HepG2 (cell line): Measurements from ENCODE around the gene SMAD2. TPM values are rescaled to one million over a fixed set of nuclear protein-coding genes. Genes with fewer than 3 reads are reported as not detected.

Experiments
- ATAC-seq: fragments of 200-7000 bp; cut with Tn5 transposase; 3 replicates; pipeline ENCODE4 v1.9.1; 2020; ENCODE audit warnings: mild to moderate bottlenecking, moderate library complexity
- BruUV-seq: library from RNA; stranded (reverse); fragments of 400-500 nt; replicated peaks from 2 replicates; lab custom pipeline; 2021; lab: Mats Ljungman, UMichigan
- CTCF ChIA-PET: fragments of 300-600 bp; formaldehyde crosslinking; extraction: SDS; loops from one replicate; lab custom pipeline; 2021; ENCODE audit warnings: low total read pairs, inconsistent platforms, low intra/inter-chr PET ratio; lab: Yijun Ruan, JAX
- POLR2A ChIA-PET: fragments of 350-600 bp; sonication (Branson Sonifier 250); formaldehyde crosslinking; loops from one replicate; lab custom pipeline; 2020; ENCODE audit warnings: antibody characterized with exemption, inconsistent platforms; lab: Yijun Ruan, JAX
- DNase-seq: peaks from one replicate; pipeline ENCODE4 v3.0.0-alpha.2; 2015; ENCODE audit warnings: low spot score
- FAIRE-seq: peaks from 3 replicates; lab custom pipeline; 2011; peaks lifted over from hg19 to GRCh38; lab: Jason Lieb, UNC
- H2AFZ ChIP-seq: one replicate; pipeline ENCODE4 v1.6.1; 2011; ENCODE audit warnings: low read length, inconsistent platforms
- H3K27ac ChIP-seq: fragments of 300-600 bp; 3 replicates; pipeline ENCODE4 v1.8.0; 2011; ENCODE audit warnings: mixed run types, mild to moderate bottlenecking, mixed read lengths, low read length, inconsistent platforms; ENCODE audit not compliant: insufficient read depth; ENCODE audit errors: extremely low read length
- H3K27me3 ChIP-seq, 2 experiments: fragments of 200-600 bp in 1 of 2; 2 replicates in 1 of 2; 3 replicates in 1 of 2; pipeline versions ENCODE4 v1.6.0 to v1.8.0; 2011; ENCODE audit warnings: low read length in 2 of 2, mild to moderate bottlenecking in 2 of 2, moderate library complexity in 2 of 2, inconsistent platforms in 1 of 2; ENCODE audit not compliant: insufficient read depth in 2 of 2, control insufficient read depth in 1 of 2
- H3K36me3 ChIP-seq, 2 experiments: fragments of 200-600 bp in 1 of 2; replicated peaks in 1 of 2; 2 replicates in 1 of 2; 3 replicates in 1 of 2; pipeline versions ENCODE4 v1.5.1 to v1.8.0; 2011; ENCODE audit warnings: low read length in 2 of 2, inconsistent platforms in 1 of 2; ENCODE audit not compliant: insufficient read depth in 2 of 2, control insufficient read depth in 1 of 2
- H3K4me1 ChIP-seq: 2 replicates; pipeline ENCODE4 v1.5.1; 2012; ENCODE audit warnings: low read length, inconsistent platforms; ENCODE audit not compliant: insufficient read depth
- H3K4me2 ChIP-seq: 2 replicates; pipeline ENCODE4 v1.6.0; 2011; ENCODE audit warnings: low read depth, low read length, inconsistent platforms
- H3K4me3 ChIP-seq, 3 experiments: fragments of 200-600 bp in 1 of 3; sonication (generic), shearing (Covaris generic) in 1 of 3; replicated peaks in 1 of 3; 2 replicates each; pipeline ENCODE4 v1.5.1; 2011 to 2016; ENCODE audit warnings: low read length in 3 of 3, inconsistent platforms in 2 of 3, low read depth in 2 of 3, mild to moderate bottlenecking in 2 of 3, control low read depth in 1 of 3, mixed read lengths in 1 of 3; ENCODE audit not compliant: insufficient read depth in 1 of 3
- H3K79me2 ChIP-seq: one replicate; pipeline ENCODE4 v1.6.1; 2011; ENCODE audit warnings: low read length, inconsistent platforms; ENCODE audit not compliant: insufficient read depth
- H3K9ac ChIP-seq: 2 replicates; pipeline ENCODE4 v1.6.0; 2011; ENCODE audit warnings: mild to moderate bottlenecking, low read depth, low read length, inconsistent platforms; ENCODE audit not compliant: insufficient read depth
- H3K9me3 ChIP-seq: 2 replicates; pipeline ENCODE4 v1.5.1; 2012; ENCODE audit warnings: mild to moderate bottlenecking, low read length
- H4K20me1 ChIP-seq: 2 replicates; pipeline ENCODE4 v1.6.0; 2011; ENCODE audit warnings: inconsistent platforms, mild to moderate bottlenecking, low read length, moderate library complexity; ENCODE audit not compliant: insufficient read depth
- ATM ChIP-seq: fragments of 450-650 bp; IDR thresholded peaks from 2 replicates; pipeline ENCODE4 v1.7.1; 2017; ENCODE audit warnings: mild to moderate bottlenecking, borderline replicate concordance
- FOXC1 ChIP-seq: sonication (generic); formaldehyde crosslinking; IDR thresholded peaks from 2 replicates; pipeline ENCODE4 v1.8.0; 2022; ENCODE audit warnings: mild to moderate bottlenecking, missing genetic modification reagents, borderline replicate concordance
- HNRNPUL1 ChIP-seq: fragments of 200-400 bp; formaldehyde crosslinking; IDR thresholded peaks from 2 replicates; pipeline ENCODE4 v1.6.1; 2017; ENCODE audit warnings: low read depth, mild to moderate bottlenecking, low read length, moderate library complexity
- NR2F1 ChIP-seq, 2 experiments: fragments of 450-650 bp in 1 of 2; formaldehyde crosslinking in 1 of 2; IDR thresholded peaks; 2 replicates each; pipeline versions ENCODE4 v1.5.0 to v1.6.1; 2016 to 2020; ENCODE audit warnings: mild to moderate bottlenecking in 1 of 2, missing compliant biosample characterization in 1 of 2, missing genetic modification reagents in 1 of 2, moderate library complexity in 1 of 2
- RARA ChIP-seq: IDR thresholded peaks from 2 replicates; pipeline ENCODE4 v1.6.1; 2016; ENCODE audit warnings: missing genetic modification reagents, missing compliant biosample characterization
- RBM22 ChIP-seq: fragments of 200-400 bp; formaldehyde crosslinking; optimal IDR thresholded peaks from 2 replicates; pipeline ENCODE3; 2017; ENCODE audit warnings: mild to moderate bottlenecking, low read length, moderate library complexity
- WGBS: methylation state at CpG from one replicate; pipeline ENCODE4 v1.1.6; 2017; ENCODE audit warnings: low lambda C conversion rate; 5-methylcytosine and 5-hydroxymethylcytosine counted together
- in situ Hi-C: cut with HindIII; loops from 2 replicates; pipeline ENCODE4 v1.10.0; 2017; ENCODE audit warnings: low pct_unique_long_range_greater_than_20kb; ENCODE audit not compliant: extremely low pct_ligation_motif_present
- intact Hi-C: fragments of 100-400 bp; cut with micrococcal nuclease; formaldehyde crosslinking; loops from one replicate; pipeline ENCODE4 v1.10.0; 2022; ENCODE audit not compliant: unreplicated experiment
- polyA plus RNA-seq, 8 experiments: library from polyadenylated mRNA; depleted of rRNA in 3 of 8; stranded (reverse) in 7 of 8; unstranded in 1 of 8; fragments of >200 nt; fragmentation: Illumina TruSeq in 4 of 8; extraction: Trizol in 4 of 8; gene quantifications; 2 replicates each; pipeline versions ENCODE4 v1.2.1 to v1.2.3, GENCODE V29; 2011 to 2016; ENCODE audit warnings: low read depth in 4 of 8, missing spikeins in 1 of 8, mixed read lengths in 1 of 8; ENCODE audit not compliant: insufficient read depth in 1 of 8
- total RNA-seq, 5 experiments: library from RNA; depleted of rRNA; stranded (reverse); fragments of >200 nt; fragmentation: Illumina TruSeq; extraction: Trizol; gene quantifications; 2 replicates each; pipeline ENCODE4 v1.2.3, GENCODE V29; 2016; ENCODE audit warnings: low read depth in 1 of 5
- TF ChIP-seq, protein P1 (sequence below): sonication (generic); formaldehyde crosslinking; IDR thresholded peaks from 2 replicates; pipeline ENCODE4 v1.4.0; 2020; ENCODE audit warnings: missing genetic modification reagents, borderline replicate concordance
- TF ChIP-seq, protein P2 (sequence below): sonication (generic); formaldehyde crosslinking; IDR thresholded peaks from 2 replicates; pipeline ENCODE4 v1.5.0; 2020; ENCODE audit warnings: mild to moderate bottlenecking, missing genetic modification reagents
- TF ChIP-seq, protein P3 (sequence below): sonication (generic); formaldehyde crosslinking; IDR thresholded peaks from 2 replicates; pipeline ENCODE4 v1.9.0; 2021; ENCODE audit warnings: missing genetic modification reagents, borderline replicate concordance

SMAD2 gene
- total and polyA plus RNA-seq, 2 of the 13 experiments (the other 11 are each of a cell fraction or from before 2014, with no cell fraction given): 40.2 to 96.2 TPM

DNA sequence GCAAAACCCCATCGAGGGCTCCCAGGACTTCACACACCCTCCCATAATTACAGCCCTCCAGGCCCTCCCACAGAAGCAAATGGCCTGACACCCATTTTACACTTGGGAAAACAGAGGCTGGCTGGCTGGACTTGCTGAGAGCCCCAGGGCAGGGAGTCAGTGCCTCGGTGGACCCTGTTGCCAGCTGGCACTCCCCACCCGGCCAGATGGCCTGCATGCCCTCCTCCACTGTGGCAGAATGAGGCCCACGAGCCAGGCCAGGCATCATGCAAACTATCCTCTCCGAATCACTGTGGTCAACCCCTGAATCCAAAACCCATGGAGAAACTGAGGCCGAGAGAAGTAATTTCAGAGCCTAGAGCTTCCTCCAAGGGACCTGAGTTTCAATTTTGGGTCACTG, 129.7 kb downstream of the SMAD2 start (continued):
- TF ChIP-seq, protein P1, sequence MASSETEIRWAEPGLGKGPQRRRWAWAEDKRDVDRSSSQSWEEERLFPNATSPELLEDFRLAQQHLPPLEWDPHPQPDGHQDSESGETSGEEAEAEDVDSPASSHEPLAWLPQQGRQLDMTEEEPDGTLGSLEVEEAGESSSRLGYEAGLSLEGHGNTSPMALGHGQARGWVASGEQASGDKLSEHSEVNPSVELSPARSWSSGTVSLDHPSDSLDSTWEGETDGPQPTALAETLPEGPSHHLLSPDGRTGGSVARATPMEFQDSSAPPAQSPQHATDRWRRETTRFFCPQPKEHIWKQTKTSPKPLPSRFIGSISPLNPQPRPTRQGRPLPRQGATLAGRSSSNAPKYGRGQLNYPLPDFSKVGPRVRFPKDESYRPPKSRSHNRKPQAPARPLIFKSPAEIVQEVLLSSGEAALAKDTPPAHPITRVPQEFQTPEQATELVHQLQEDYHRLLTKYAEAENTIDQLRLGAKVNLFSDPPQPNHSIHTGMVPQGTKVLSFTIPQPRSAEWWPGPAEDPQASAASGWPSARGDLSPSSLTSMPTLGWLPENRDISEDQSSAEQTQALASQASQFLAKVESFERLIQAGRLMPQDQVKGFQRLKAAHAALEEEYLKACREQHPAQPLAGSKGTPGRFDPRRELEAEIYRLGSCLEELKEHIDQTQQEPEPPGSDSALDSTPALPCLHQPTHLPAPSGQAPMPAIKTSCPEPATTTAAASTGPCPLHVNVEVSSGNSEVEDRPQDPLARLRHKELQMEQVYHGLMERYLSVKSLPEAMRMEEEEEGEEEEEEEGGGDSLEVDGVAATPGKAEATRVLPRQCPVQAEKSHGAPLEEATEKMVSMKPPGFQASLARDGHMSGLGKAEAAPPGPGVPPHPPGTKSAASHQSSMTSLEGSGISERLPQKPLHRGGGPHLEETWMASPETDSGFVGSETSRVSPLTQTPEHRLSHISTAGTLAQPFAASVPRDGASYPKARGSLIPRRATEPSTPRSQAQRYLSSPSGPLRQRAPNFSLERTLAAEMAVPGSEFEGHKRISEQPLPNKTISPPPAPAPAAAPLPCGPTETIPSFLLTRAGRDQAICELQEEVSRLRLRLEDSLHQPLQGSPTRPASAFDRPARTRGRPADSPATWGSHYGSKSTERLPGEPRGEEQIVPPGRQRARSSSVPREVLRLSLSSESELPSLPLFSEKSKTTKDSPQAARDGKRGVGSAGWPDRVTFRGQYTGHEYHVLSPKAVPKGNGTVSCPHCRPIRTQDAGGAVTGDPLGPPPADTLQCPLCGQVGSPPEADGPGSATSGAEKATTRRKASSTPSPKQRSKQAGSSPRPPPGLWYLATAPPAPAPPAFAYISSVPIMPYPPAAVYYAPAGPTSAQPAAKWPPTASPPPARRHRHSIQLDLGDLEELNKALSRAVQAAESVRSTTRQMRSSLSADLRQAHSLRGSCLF (CRISPR knock-in tag): no peak
- no peak for TF ChIP-seq HNRNPUL1

GRCh38 chr18:47800248-47800647, 130.2 kb downstream of the SMAD2 start:
- H3K9ac ChIP-seq: no peak overlapping the region
- in situ Hi-C loops (no loop called here), intact Hi-C loops (no loop called here)
- no peak overlapping the region for H3K27ac ChIP-seq
- H3K4me2 ChIP-seq: no peak overlapping the region
- H4K20me1 ChIP-seq: no peaks in the 10 kb centered on the region
- no peaks in the 10 kb centered on the region for H3K4me1 ChIP-seq
- no peak overlapping the region for H2AFZ ChIP-seq
- DNase-seq: no peak
- no peak for ATAC-seq
- POLR2A ChIA-PET: no interaction called here
- no peak for FAIRE-seq
- peaks cover 3 to 43% of the 10 kb centered on the region in 2 experiments; a peak in 3 of 5 replicates for H3K27me3 ChIP-seq
- no peaks in the 10 kb centered on the region for H3K9me3 ChIP-seq
- H3K79me2 ChIP-seq: no peaks in the 10 kb centered on the region
- BruUV-seq: no TSS peak
- no peak overlapping the region for H3K4me3 ChIP-seq
- CTCF ChIA-PET: no interaction called here
- no peaks in the 10 kb centered on the region for H3K36me3 ChIP-seq
- TF ChIP-seq FOXC1 (no peak), NR2F1 (CRISPR knock-in tag; IDR thresholded peaks at IDR 0.05) (no peak), RBM22 (no peak), ATM (no peak), RARA (CRISPR knock-in tag) (no peak)
- TF ChIP-seq, protein P2, sequence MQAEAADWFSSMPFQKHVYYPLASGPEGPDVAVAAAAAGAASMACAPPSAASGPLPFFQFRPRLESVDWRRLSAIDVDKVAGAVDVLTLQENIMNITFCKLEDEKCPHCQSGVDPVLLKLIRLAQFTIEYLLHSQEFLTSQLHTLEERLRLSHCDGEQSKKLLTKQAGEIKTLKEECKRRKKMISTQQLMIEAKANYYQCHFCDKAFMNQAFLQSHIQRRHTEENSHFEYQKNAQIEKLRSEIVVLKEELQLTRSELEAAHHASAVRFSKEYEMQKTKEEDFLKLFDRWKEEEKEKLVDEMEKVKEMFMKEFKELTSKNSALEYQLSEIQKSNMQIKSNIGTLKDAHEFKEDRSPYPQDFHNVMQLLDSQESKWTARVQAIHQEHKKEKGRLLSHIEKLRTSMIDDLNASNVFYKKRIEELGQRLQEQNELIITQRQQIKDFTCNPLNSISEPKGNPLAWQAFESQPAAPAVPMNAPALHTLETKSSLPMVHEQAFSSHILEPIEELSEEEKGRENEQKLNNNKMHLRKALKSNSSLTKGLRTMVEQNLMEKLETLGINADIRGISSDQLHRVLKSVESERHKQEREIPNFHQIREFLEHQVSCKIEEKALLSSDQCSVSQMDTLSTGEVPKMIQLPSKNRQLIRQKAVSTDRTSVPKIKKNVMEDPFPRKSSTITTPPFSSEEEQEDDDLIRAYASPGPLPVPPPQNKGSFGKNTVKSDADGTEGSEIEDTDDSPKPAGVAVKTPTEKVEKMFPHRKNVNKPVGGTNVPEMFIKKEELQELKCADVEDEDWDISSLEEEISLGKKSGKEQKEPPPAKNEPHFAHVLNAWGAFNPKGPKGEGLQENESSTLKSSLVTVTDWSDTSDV: no peak
- TF ChIP-seq, protein P3, sequence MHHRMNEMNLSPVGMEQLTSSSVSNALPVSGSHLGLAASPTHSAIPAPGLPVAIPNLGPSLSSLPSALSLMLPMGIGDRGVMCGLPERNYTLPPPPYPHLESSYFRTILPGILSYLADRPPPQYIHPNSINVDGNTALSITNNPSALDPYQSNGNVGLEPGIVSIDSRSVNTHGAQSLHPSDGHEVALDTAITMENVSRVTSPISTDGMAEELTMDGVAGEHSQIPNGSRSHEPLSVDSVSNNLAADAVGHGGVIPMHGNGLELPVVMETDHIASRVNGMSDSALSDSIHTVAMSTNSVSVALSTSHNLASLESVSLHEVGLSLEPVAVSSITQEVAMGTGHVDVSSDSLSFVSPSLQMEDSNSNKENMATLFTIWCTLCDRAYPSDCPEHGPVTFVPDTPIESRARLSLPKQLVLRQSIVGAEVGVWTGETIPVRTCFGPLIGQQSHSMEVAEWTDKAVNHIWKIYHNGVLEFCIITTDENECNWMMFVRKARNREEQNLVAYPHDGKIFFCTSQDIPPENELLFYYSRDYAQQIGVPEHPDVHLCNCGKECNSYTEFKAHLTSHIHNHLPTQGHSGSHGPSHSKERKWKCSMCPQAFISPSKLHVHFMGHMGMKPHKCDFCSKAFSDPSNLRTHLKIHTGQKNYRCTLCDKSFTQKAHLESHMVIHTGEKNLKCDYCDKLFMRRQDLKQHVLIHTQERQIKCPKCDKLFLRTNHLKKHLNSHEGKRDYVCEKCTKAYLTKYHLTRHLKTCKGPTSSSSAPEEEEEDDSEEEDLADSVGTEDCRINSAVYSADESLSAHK (CRISPR knock-in tag): no peak
- 15% methylated on average over 10 of the region's 10 CpGs for WGBS
